Mucosa of descending colon (tissue), 3 donors: ENCODE measurements around the gene SMAD1. TPM values are rescaled to one million over a fixed set of nuclear protein-coding genes. Genes with fewer than 3 reads are reported as not detected.
"Not testable (repeated sequence)": the region's sequence is repeated elsewhere in the genome, so short reads cannot be mapped to it uniquely, and the experiment has no call there.

ENCODE experiments used
- ATAC-seq: fragments of 200-7000 bp; cut with Tn5 transposase; one replicate; pipeline ENCODE4 v1.9.1; 2020; ENCODE audit warnings: mild to moderate bottlenecking, moderate library complexity
- DNase-seq, 3 donors: peaks; one replicate each; pipeline ENCODE4 v3.0.0-alpha.2; 2020
- H3K36me3 ChIP-seq: fragments of 200-600 bp; one replicate; pipeline ENCODE4 v1.8.0; 2021; ENCODE audit warnings: low read depth, mild to moderate bottlenecking
- H3K4me1 ChIP-seq: fragments of 200-600 bp; one replicate; pipeline ENCODE4 v1.8.0; 2021; ENCODE audit warnings: low read depth, mild to moderate bottlenecking
- H3K4me3 ChIP-seq: fragments of 200-600 bp; one replicate; pipeline ENCODE4 v1.8.0; 2021; ENCODE audit warnings: mild to moderate bottlenecking
- H3K9me3 ChIP-seq: fragments of 200-600 bp; one replicate; pipeline ENCODE4 v1.8.0; 2021; ENCODE audit warnings: mild to moderate bottlenecking
- CTCF ChIP-seq: fragments of 200-600 bp; IDR thresholded peaks from one replicate; pipeline ENCODE4 v1.8.0; 2022; ENCODE audit warnings: antibody characterized with exemption, mild to moderate bottlenecking
- intact Hi-C, 2 donors: fragments of 100-400 bp; cut with DNase I in 1 of 2; cut with micrococcal nuclease in 1 of 2; formaldehyde crosslinking; loops; one replicate each; pipeline versions ENCODE4 v1.11.0 to v1.11.1; 2022; cut with DNase I, micrococcal nuclease
- total RNA-seq, 3 donors: library from RNA; stranded (reverse); fragmentation: NEBNext Ultra II Directional in 2 of 3; extraction: Animal tissue kit (Norgen Biotek cat#: 25700) in 2 of 3; gene quantifications; one replicate each; pipeline versions ENCODE4 v1.2.1 to v1.2.4, GENCODE V29; 2021 to 2023
- donor health status: DM: no; HTN: no; CAD: no; lungs with moderate emphysema.
- donor health status: DM: no; HTN: no; CAD: no.
- donor health status: DM: no; HTN: yes; CAD: no.

SMAD1 gene
- total RNA-seq, 3 donors from 2014 or later, result 34.9 to 47.4 (median 39.3) TPM

- Histone ChIP-seq H3K4me1 (no peaks in the 10 kb centered on the region), H3K4me3 (no peak overlapping the region), H3K9me3 (no peaks in the 10 kb centered on the region), H3K36me3 (no peaks in the 10 kb centered on the region)
- DNase-seq (no peak), ATAC-seq (no peak)
- intact Hi-C loops, result no loop called here
- no peak for TF ChIP-seq CTCF
Observed at GRCh38 chr4:145565328-145565727, 83.7 kb downstream of the SMAD1 start.

- H3K4me1 ChIP-seq, result no peaks in the 10 kb centered on the region
- intact Hi-C loops, result no loop called here
- H3K9me3 ChIP-seq, result no peaks in the 10 kb centered on the region
- H3K4me3 ChIP-seq, result no peak overlapping the region
- DNase-seq (no peak), ATAC-seq (no peak)
- TF ChIP-seq CTCF, result no peak
- no peaks in the 10 kb centered on the region for H3K36me3 ChIP-seq
Observed at GRCh38 chr4:145566086-145566708, 84.5 kb downstream of the SMAD1 start.

GRCh38 chr4:145566768-145567167 lies 85.1 kb downstream of the SMAD1 start:
- ATAC-seq (no peak), DNase-seq (no peak)
- Histone ChIP-seq H3K36me3 (no peaks in the 10 kb centered on the region), H3K4me3 (no peak overlapping the region), H3K9me3 (no peaks in the 10 kb centered on the region), H3K4me1 (no peaks in the 10 kb centered on the region)
- intact Hi-C loops, result no loop called here
- TF ChIP-seq CTCF, result no peak

- ATAC-seq (no peak), DNase-seq (no peak)
- TF ChIP-seq CTCF, result no peak
- Histone ChIP-seq H3K4me3 (no peak overlapping the region), H3K36me3 (no peaks in the 10 kb centered on the region), H3K9me3 (no peaks in the 10 kb centered on the region), H3K4me1 (no peaks in the 10 kb centered on the region)
- intact Hi-C loops, result no loop called here
Observed at GRCh38 chr4:145567516-145567915, 85.9 kb downstream of the SMAD1 start.

- ATAC-seq, intact Hi-C loops, H3K36me3 ChIP-seq, H3K4me1 ChIP-seq, H3K9me3 ChIP-seq, H3K4me3 ChIP-seq, DNase-seq: not testable (repeated sequence)
Observed at GRCh38 chr4:145574546-145574945, 92.9 kb downstream of the SMAD1 start.

GRCh38 chr4:145580906-145581305 lies 99.3 kb downstream of the SMAD1 start:
- no peaks in the 10 kb centered on the region for H3K9me3 ChIP-seq
- ATAC-seq (no peak), DNase-seq (no peak)
- no peaks in the 10 kb centered on the region for H3K36me3 ChIP-seq
- TF ChIP-seq CTCF, result no peak
- no peaks in the 10 kb centered on the region for H3K4me1 ChIP-seq
- intact Hi-C loops, result no loop called here
- H3K4me3 ChIP-seq, result no peak overlapping the region
